ENCODE results near the gene WAPL. TPM values are rescaled to one million over a fixed set of nuclear protein-coding genes. Genes with fewer than 3 reads are reported as not detected.

The WAPL gene
- total RNA-seq, 2 experiments from 2014 or later = 47.9 to 52.9 TPM

DNA sequence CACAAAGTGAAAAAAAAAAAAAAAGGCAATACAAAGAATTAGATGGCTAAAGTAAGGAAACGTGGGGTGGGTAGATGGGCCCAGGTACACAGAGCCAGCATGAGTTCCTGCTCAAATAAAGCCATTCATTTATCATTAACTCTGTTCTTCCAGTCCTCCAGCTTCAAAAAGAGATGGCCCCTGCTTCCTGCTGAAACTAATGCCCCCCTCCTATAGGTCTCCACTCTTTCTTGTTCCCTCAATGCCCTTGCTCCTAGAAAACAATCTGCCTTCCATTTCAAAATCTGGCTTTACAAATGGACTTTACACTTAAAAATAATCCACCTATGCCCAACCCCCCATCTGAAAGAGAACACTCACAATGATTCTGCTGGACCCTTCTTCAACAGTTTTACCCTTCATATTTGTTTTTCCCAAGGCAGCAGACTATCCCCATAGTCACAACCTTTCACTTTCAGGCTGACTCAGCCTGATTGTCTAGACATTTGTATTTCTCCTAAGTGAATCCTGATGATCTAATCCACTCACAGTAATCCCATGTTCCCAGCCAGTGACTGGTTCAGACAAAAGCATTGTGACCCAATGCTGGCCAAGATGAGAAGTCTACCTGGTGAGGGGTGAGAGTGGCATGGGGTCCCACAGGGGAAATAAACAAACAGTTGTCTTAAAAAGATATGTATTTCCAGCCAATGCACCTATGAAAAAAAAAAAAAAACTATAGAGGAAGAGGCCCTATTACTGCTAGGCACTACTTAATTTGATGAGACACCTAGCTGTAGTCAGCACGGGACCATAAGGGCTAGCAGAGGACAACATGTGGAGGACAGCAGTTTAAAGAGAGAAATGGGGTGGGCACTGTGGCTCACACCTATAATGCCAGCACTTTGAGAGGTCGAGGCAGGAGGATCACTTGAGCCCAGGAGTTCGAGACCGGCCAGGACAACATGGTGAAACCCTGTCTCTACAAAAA lies 80.4 kb downstream of the WAPL start:
- peaks cover 41% of the 10 kb centered on the region for H3K36me3 Mint-ChIP-seq
- POLR2A ChIA-PET = no interaction called here
- no peak for ATAC-seq (ENCODE audit: low read depth)
- H3K4me3 Mint-ChIP-seq = no peak overlapping the region
- H3K27ac Mint-ChIP-seq = peak overlapping the region; percentile 63
- H3K4me1 Mint-ChIP-seq = peaks cover 18% of the 10 kb centered on the region
- no peak for DNase-seq
- no peaks in the 10 kb centered on the region for H3K9me3 Mint-ChIP-seq
- no peaks in the 10 kb centered on the region for H3K27me3 Mint-ChIP-seq

DNA sequence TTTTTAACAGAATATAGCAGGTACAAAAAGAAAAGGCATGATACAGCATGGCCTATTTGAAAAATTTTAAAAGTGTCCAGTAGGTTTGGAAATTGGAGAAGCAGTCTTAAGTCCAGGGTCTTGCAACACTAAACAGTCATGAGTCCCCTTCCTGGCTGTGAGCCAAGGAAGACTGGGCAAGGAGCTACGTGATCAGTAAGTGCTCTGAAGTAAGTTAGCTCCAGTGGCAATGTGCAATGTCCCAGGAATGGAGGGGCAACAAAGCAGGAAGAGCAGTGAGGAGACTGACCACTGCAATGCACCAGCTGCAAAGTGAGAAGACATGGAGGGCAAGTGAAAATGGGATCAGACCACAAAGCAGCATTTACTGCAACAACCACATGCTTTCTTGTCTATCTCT lies 82.0 kb downstream of the WAPL start:
- Mint-ChIP-seq H3K4me3 (peak overlapping the region; percentile 46), H3K27me3 (no peaks in the 10 kb centered on the region), H3K4me1 (peaks cover 18% of the 10 kb centered on the region), H3K36me3 (peaks cover 41% of the 10 kb centered on the region), H3K27ac (peak overlapping the region; percentile 79), H3K9me3 (no peaks in the 10 kb centered on the region)
- ATAC-seq (ENCODE audit: low read depth) (peak; percentile 22), DNase-seq (no peak)
- POLR2A ChIA-PET = interaction anchor here (0.9 to 1.6 kb wide), 4 partner anchors 21 to 39 kb away, joined by 3 to 9 read pairs (median 4); no protein-coding TSS in a partner anchor

DNA sequence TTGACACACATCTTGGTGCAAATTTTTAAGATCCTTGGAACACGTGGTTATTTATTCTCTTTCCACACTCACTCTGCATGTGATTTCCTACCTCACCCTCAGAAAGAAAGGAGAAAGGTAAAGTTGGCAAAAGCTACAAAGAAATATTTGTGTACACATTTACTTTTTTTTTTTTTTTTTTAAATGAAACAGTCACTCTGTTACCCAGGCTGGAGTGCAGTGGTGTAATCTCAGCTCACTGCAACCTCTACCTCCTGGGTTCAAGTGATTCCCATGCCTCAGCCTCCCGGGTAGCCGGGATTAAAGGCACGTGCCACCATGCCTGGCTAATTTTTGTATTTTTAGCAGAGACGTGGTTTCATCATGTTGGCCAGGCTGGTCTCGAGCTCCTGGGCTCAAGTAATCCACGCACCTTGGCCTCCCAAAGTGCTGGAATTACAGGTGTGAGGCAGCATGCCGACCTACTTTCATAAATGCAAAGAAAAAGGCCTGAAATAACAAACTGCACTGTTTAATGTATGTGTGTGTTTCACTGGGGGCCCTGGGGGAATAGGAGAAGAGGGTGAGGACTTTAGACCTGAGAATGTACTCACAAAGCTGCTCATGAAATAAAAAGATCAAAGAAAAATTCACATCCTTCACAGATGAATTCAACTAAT lies 83.4 kb downstream of the WAPL start:
- H3K9me3 Mint-ChIP-seq = no peaks in the 10 kb centered on the region
- H3K4me3 Mint-ChIP-seq = no peak overlapping the region
- H3K27me3 Mint-ChIP-seq = no peaks in the 10 kb centered on the region
- no peak overlapping the region for H3K27ac Mint-ChIP-seq
- POLR2A ChIA-PET = interaction anchor here (1.1 kb wide), 1 partner anchor 18 kb away, joined by 6 read pairs; no protein-coding TSS in a partner anchor
- H3K36me3 Mint-ChIP-seq = peaks cover 42% of the 10 kb centered on the region
- peaks cover 18% of the 10 kb centered on the region for H3K4me1 Mint-ChIP-seq
- DNase-seq (no peak), ATAC-seq (ENCODE audit: low read depth) (no peak)

DNA sequence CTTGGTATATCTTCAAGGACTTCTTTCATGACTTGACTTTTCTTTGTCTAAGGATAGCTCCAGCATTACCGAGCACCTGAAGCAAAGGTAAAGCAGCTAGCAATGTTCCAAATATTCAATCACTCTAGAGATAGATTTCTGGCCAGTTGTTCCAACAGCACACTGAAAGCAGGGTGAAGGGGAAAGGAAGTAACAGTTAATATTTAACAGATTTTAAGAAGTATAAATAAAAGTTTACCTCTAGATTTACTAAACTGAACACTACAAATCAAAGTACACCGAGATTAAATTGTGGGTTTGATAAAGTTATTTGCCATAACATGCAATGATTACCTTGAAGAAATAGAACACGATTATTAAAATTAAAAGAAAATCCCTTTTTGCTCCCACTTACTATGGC lies 84.1 kb downstream of the WAPL start:
- H3K27ac Mint-ChIP-seq = no peak overlapping the region
- no peak overlapping the region for H3K4me3 Mint-ChIP-seq
- peaks cover 38% of the 10 kb centered on the region for H3K36me3 Mint-ChIP-seq
- H3K27me3 Mint-ChIP-seq = no peaks in the 10 kb centered on the region
- no peak for ATAC-seq (ENCODE audit: low read depth)
- no peak for DNase-seq
- H3K4me1 Mint-ChIP-seq = peaks cover 18% of the 10 kb centered on the region
- H3K9me3 Mint-ChIP-seq = no peaks in the 10 kb centered on the region
- POLR2A ChIA-PET = interaction anchor here (1.1 kb wide), 1 partner anchor 18 kb away, joined by 6 read pairs; no protein-coding TSS in a partner anchor

DNA sequence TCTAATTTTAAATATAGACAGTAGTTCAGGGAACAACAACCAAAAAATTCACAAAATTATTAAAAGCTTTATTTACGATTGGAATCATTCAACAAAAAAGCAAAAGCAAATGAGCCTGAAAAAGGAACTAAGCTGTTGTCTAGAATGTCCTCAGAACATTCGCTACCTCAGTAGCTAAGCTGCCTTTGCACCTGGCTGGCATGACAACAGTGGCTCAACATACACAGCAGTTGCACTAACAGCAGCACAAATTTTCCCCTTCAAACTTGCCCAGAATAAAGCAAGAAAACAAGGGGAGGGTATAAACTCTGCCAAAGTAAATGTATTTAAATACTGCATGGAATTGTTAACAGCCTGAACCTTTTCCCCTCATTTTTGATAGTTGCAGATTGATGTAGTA lies 84.6 kb downstream of the WAPL start:
- H3K36me3 Mint-ChIP-seq = peaks cover 35% of the 10 kb centered on the region
- POLR2A ChIA-PET = interaction anchor here (1.2 kb wide), 1 partner anchor 25 kb away, joined by 4 read pairs; no protein-coding TSS in a partner anchor
- no peak overlapping the region for H3K4me3 Mint-ChIP-seq
- peaks cover 18% of the 10 kb centered on the region for H3K4me1 Mint-ChIP-seq
- no peaks in the 10 kb centered on the region for H3K9me3 Mint-ChIP-seq
- DNase-seq = no peak
- no peak for ATAC-seq (ENCODE audit: low read depth)
- H3K27me3 Mint-ChIP-seq = no peaks in the 10 kb centered on the region
- no peak overlapping the region for H3K27ac Mint-ChIP-seq

DNA sequence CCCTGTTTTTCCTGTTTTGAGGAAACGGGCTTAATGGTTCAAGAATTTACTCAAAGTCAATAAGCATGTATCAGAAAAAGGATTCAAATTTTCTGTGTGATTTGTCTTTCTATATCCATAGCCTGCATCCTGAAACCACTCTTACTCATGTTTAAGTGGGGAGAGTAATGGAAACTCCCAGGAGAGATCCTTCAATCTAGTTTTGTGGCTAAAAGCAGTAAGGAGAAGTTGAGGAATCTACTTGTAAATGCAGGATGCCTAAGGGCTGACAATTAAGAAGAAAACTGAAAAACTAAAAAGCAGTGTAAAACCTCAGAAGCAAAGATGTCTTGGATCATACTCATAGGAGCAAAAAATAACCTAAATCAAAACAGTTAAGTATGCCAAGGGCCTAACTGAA lies 86.9 kb downstream of the WAPL start:
- H3K4me3 Mint-ChIP-seq = no peak overlapping the region
- no peaks in the 10 kb centered on the region for H3K27me3 Mint-ChIP-seq
- no peak for ATAC-seq (ENCODE audit: low read depth)

DNA sequence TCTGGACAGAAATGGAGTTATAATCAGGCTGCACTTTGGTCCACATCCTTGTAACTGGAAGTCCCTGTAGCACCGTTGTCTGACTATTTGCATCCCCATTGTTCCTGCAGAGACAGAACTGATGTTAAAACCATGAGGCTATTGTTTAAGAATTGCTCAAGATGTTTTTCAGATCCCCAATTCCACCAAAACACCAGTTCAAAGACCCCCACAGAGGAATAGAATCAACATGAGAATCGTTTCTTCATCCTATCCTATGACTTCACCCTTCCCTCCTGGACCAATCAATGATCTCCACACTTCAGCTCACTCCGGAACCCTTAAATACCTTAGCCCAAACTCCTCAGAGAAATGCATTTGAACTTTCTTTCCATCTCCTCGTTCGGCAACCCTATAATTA lies 97.9 kb downstream of the WAPL start:
- ATAC-seq (ENCODE audit: low read depth) (no peak), DNase-seq (no peak)
- no peaks in the 10 kb centered on the region for H3K9me3 Mint-ChIP-seq
- no peak overlapping the region for H3K27ac Mint-ChIP-seq
- POLR2A ChIA-PET = no interaction called here
- H3K4me3 Mint-ChIP-seq = no peak overlapping the region
- H3K36me3 Mint-ChIP-seq = no peaks in the 10 kb centered on the region
- H3K27me3 Mint-ChIP-seq = peaks cover 3% of the 10 kb centered on the region
- H3K4me1 Mint-ChIP-seq = peaks cover 4% of the 10 kb centered on the region

More for the DNA sequence above, 86.9 kb downstream of the WAPL start:
- Mint-ChIP-seq H3K27ac (no peak overlapping the region), H3K4me1 (peaks cover 4% of the 10 kb centered on the region), H3K9me3 (no peaks in the 10 kb centered on the region), H3K36me3 (peaks cover 17% of the 10 kb centered on the region)
- POLR2A ChIA-PET = no interaction called here
- DNase-seq = no peak

DNA sequence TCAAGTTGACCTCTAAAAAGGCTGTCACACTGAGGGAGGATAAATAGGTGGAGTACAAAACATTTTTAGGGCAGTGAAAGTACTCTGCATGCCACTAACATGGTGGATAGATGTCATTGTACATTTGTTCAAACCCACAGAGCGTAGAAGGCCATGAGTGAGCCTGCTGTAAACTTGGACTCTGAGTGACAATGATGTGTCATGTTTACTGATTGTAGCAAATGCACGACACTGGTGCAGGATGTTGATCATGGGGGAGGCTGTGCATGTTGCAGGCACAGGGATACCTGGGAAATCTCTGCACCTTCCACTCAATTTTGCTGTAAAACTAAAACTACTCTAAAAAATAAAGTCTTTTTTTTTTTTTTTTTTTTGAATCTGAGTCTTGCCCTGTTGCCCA lies 102.5 kb downstream of the WAPL start:
- Mint-ChIP-seq H3K9me3 (no peaks in the 10 kb centered on the region), H3K27me3 (no peaks in the 10 kb centered on the region), H3K4me3 (no peak overlapping the region), H3K27ac (peak overlapping the region; percentile 13), H3K36me3 (peaks cover 2% of the 10 kb centered on the region), H3K4me1 (peaks cover 19% of the 10 kb centered on the region)
- POLR2A ChIA-PET = interaction anchor here (0.9 to 3.2 kb wide), 3 partner anchors 19 to 21 kb away, joined by 3 to 15 read pairs (median 6); no protein-coding TSS in a partner anchor
- ATAC-seq (ENCODE audit: low read depth) (peak; percentile 67), DNase-seq (no peak)

DNA sequence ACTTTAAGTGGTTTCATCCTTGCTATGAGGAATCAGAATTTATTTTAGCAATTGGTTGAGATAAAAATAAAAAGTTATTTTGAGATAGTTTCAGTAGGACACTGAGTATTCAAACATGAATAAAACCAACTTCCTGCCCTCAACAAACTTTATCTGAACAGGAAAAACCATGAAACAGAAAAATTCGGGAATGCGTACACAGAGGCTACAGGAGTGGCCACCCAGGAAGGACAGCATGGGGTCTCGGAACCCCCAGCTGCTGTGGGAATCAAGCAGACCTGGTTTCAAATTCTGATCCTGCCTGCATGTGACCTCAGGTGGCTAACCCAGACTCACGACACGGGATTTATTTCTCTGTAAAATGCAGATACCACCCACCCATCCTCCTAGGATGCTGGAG lies 106.0 kb downstream of the WAPL start:
- peaks cover 7% of the 10 kb centered on the region for H3K36me3 Mint-ChIP-seq
- peaks cover 42% of the 10 kb centered on the region for H3K4me1 Mint-ChIP-seq
- H3K27me3 Mint-ChIP-seq = no peaks in the 10 kb centered on the region
- H3K27ac Mint-ChIP-seq = no peak overlapping the region
- peaks cover 6% of the 10 kb centered on the region for H3K9me3 Mint-ChIP-seq
- ATAC-seq (ENCODE audit: low read depth) (no peak), DNase-seq (no peak)
- no peak overlapping the region for H3K4me3 Mint-ChIP-seq
- POLR2A ChIA-PET = interaction anchor here (7.2 kb wide), 1 partner anchor 14 kb away, joined by 153 read pairs; no protein-coding TSS in a partner anchor

DNA sequence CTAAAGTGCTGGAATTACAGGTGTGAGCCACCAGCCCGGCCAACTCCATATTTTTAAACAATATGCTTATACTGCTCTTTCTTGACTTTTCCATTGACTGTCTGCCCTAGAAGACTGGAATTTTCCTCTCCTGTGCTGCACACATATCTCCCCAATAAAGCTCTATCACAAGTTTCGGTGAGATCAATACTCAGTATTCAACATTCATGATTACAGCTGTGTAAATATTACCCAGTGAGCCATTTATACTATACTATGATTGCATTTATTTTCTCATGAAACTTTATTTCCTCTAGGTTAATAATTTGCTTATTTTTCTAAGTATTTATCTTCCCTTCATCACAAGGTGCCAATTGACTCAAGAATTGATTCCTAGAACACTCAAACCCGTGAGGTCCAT lies 106.5 kb downstream of the WAPL start:
- Mint-ChIP-seq H3K4me1 (peaks cover 43% of the 10 kb centered on the region), H3K27ac (peak overlapping the region; percentile 71), H3K4me3 (no peak overlapping the region), H3K36me3 (peaks cover 8% of the 10 kb centered on the region), H3K27me3 (no peaks in the 10 kb centered on the region), H3K9me3 (peaks cover 6% of the 10 kb centered on the region)
- POLR2A ChIA-PET = interaction anchor here (0.7 to 7.2 kb wide), 2 partner anchors 13 to 20 kb away, joined by 4 to 153 read pairs; no protein-coding TSS in a partner anchor
- ATAC-seq (ENCODE audit: low read depth) (no peak), DNase-seq (no peak)

DNA sequence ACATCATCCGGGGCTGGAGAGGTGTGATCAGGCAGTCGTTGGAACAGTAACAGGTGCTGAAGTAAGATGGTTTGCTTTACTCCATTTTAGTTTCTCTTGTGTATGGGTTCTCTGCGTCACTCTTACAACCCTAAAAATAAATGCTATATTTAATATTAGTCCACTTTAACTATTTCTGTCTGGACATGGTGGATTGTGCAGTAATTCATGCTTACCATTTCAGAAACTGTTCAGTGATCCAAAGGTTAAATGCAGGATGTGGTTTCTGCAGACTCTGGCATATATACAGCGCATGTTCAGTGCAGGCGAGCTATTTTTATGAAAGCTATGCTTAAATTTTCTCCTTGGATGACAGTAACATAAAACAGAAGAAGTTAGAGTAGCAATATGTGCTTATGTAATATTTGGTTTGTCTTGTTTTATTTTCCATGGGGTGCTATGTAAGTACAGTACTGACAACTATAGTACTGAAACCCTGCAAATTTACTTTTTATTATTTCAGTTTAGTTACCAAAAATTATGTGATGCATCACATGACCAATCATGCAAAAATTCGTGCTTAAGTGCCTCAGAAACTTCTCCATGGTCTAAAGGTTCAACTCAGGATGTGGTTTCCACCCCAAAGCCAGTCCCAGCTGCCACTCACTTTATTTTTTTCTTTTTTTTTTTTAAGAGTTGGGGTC lies 108.4 kb downstream of the WAPL start:
- peak overlapping the region; percentile 74 for H3K4me3 Mint-ChIP-seq
- POLR2A ChIA-PET = interaction anchor here (1.4 to 7.2 kb wide), 3 partner anchors 11 to 109 kb away, joined by 3 to 153 read pairs (median 4); no protein-coding TSS in a partner anchor
- H3K9me3 Mint-ChIP-seq = peaks cover 6% of the 10 kb centered on the region
- H3K27me3 Mint-ChIP-seq = no peaks in the 10 kb centered on the region
- peaks cover 10% of the 10 kb centered on the region for H3K36me3 Mint-ChIP-seq
- H3K4me1 Mint-ChIP-seq = peaks cover 39% of the 10 kb centered on the region
- peak; percentile 70 for ATAC-seq (ENCODE audit: low read depth)
- H3K27ac Mint-ChIP-seq = peak overlapping the region; percentile 89
- DNase-seq = no peak

DNA sequence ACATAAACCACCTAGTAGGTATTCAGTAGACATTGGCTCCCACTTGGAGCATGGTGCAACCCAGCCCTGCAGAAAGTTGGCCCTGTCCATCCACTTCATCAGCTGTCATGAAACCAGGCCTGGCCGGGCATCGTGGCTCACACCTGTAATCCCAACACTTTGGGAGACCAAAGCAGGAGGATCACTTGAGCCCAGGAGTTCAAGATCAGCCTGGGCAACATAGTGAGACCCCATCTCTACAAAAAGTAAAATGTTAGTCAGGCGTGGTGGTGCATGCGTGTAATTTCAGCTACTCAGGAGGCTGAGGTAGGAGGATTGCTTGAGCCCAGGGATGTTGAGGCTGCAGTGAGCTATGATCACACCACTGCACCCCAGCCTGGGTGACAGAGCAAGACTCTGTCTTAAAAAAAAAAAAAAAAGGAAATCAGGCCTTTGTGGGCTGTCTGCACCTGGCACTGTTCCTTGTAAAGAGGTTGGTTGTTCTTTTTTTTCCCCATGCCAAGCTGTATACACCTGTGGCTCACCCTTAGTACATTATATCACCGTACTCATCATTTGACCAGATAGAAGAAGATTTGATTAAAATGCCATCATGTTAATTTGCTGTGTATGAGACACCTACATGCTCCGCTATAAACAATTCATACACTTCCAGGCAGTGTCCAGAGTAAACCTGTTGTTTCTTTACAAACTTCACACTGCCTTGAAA lies 109.6 kb downstream of the WAPL start:
- POLR2A ChIA-PET = interaction anchor here (0.7 to 7.2 kb wide), 7 partner anchors 10 to 173 kb away, joined by 3 to 153 read pairs (median 4); partner anchors contain the start of gene WAPL
- Mint-ChIP-seq H3K27me3 (no peaks in the 10 kb centered on the region), H3K36me3 (peaks cover 10% of the 10 kb centered on the region), H3K27ac (peak overlapping the region; percentile 89), H3K9me3 (peaks cover 6% of the 10 kb centered on the region), H3K4me3 (peak overlapping the region; percentile 74), H3K4me1 (peaks cover 36% of the 10 kb centered on the region)
- ATAC-seq (ENCODE audit: low read depth) (peak; percentile 17), DNase-seq (no peak)
